Effector memory CD4-positive, alpha-beta T cell (primary cell): ENCODE measurements around the gene GZF1.
"Not testable (repeated sequence)": the region's sequence is repeated elsewhere in the genome, so short reads cannot be mapped to it uniquely, and the experiment has no call there.

Experiments used
- DNase-seq, 3 donors: peaks; one replicate each; pipeline ENCODE4 v3.0.0-alpha.2; 2020
- H3K27ac ChIP-seq: 2 replicates; pipeline ENCODE4 v1.7.0; 2013; ENCODE audit warnings: mild to moderate bottlenecking, low read length, moderate library complexity; ENCODE audit not compliant: insufficient read depth, poor library complexity, severe bottlenecking
- H3K27me3 ChIP-seq: replicated peaks from 2 replicates; pipeline ENCODE4 v1.7.0; 2013; ENCODE audit warnings: mild to moderate bottlenecking, low read length; ENCODE audit not compliant: insufficient read depth, control insufficient read depth, poor library complexity, severe bottlenecking
- H3K36me3 ChIP-seq: 2 replicates; pipeline ENCODE4 v1.7.0; 2013; ENCODE audit warnings: mild to moderate bottlenecking, low read length, moderate library complexity; ENCODE audit not compliant: control insufficient read depth, insufficient read depth
- H3K4me1 ChIP-seq: 2 replicates; pipeline ENCODE4 v1.7.0; 2013; ENCODE audit warnings: low read length, mild to moderate bottlenecking; ENCODE audit not compliant: control insufficient read depth, insufficient read depth, poor library complexity, severe bottlenecking
- H3K4me3 ChIP-seq: 2 replicates; pipeline ENCODE4 v1.7.0; 2013; ENCODE audit warnings: low read length, low read depth, mild to moderate bottlenecking; ENCODE audit not compliant: insufficient read depth, poor library complexity, severe bottlenecking
- H3K9me3 ChIP-seq: 2 replicates; pipeline ENCODE4 v1.7.0; 2013; ENCODE audit warnings: mild to moderate bottlenecking, low read length, moderate library complexity; ENCODE audit not compliant: control insufficient read depth

The GZF1 gene

DNA sequence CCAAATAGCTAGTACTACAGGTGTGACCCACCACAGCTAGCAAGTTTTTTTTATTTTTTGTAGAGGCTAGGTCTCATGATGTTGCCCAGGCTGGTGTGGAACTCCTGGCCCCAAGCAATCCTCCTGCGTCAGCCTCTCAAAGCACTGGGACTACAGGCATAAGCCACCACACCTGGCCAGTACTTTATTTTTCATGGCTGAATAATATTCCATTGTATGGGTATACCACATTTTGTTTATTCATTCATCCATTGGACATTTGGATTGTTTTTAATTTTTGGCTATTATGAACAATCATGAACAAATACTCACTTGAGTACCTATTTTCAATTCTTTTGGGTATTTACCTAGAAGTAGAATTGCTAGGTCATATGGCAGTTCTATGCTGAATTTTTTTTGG lies 18.4 kb upstream of the GZF1 start:
- no peak overlapping the region for H3K4me3 ChIP-seq
- H3K27me3 ChIP-seq, result no peaks in the 10 kb centered on the region

DNA sequence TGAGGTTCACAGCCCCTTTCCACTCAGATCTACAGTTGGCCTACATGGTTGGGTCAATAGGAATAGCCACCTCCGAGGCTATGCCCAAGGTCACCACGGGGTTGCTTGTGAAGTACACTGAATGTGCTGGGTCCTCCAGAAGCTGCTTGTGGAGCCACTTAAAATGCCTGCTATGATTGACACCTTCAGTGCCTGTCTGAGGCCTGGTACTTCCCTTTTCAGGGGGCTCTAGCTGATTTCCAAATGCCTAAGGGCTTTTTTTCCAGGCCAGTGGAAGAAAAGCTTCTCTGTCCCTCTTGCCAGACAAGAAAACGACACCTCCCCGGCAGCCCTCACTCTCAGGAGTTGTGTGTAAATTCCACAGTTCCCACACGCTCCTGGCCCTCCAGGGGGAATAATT lies 17.6 kb upstream of the GZF1 start:
- H3K27ac ChIP-seq, result no peak overlapping the region
- no peaks in the 10 kb centered on the region for H3K27me3 ChIP-seq
- no peak overlapping the region for H3K4me3 ChIP-seq
- H3K36me3 ChIP-seq, result no peaks in the 10 kb centered on the region
- no peaks in the 10 kb centered on the region for H3K9me3 ChIP-seq
- peaks cover 3% of the 10 kb centered on the region for H3K4me1 ChIP-seq
- DNase-seq, result no peak

More for the DNA sequence above, 18.4 kb upstream of the GZF1 start:
- no peak for DNase-seq
- Histone ChIP-seq H3K36me3 (no peaks in the 10 kb centered on the region), H3K27ac (no peak overlapping the region), H3K9me3 (no peaks in the 10 kb centered on the region), H3K4me1 (no peaks in the 10 kb centered on the region)

DNA sequence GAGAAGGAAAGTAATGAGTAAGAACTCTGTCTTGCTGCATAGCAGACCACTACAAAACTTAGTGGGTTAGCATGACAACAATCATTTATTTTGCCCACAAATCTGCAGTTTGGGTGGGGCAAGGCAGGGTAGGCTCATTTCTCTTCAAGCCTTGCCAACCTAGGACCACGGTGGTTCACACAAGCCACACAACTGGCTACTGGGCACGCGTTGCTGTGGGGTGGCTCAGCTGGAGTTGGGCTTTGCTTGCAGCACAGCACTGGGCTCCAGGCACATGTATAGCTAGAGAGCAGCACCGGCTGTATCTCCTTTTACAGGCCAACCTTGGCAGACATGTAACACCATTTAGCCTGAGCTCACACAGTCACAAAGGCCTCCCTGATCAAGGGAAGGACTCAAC lies 16.0 kb upstream of the GZF1 start:
- DNase-seq, result no peak
- H3K9me3 ChIP-seq, result no peaks in the 10 kb centered on the region
- no peaks in the 10 kb centered on the region for H3K27me3 ChIP-seq
- no peak overlapping the region for H3K27ac ChIP-seq
- peaks cover 13% of the 10 kb centered on the region for H3K4me1 ChIP-seq
- H3K36me3 ChIP-seq, result no peaks in the 10 kb centered on the region
- H3K4me3 ChIP-seq, result no peak overlapping the region

DNA sequence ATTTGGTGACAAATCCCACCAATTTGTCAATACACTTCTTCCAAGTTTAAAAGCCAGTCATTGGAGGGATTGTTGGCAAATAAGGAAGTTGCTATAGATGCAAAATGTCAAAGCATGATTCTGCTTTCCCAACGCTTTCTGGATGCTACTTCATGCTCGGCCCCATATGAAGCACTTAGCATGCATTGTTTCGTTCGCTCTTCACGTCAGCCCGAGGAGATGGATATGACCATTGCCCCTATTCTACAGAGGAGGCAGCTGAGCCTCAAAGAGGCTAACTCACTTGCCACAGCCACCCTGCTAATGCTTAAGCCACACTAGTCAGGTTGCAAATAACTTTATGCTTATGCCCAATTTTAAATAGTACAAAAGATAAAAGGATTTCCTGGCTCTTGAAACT lies 14.2 kb upstream of the GZF1 start:
- no peaks in the 10 kb centered on the region for H3K27me3 ChIP-seq
- no peak overlapping the region for H3K4me3 ChIP-seq
- H3K4me1 ChIP-seq, result peaks cover 21% of the 10 kb centered on the region
- no peak for DNase-seq
- H3K9me3 ChIP-seq, result no peaks in the 10 kb centered on the region
- no peaks in the 10 kb centered on the region for H3K36me3 ChIP-seq
- no peak overlapping the region for H3K27ac ChIP-seq

DNA sequence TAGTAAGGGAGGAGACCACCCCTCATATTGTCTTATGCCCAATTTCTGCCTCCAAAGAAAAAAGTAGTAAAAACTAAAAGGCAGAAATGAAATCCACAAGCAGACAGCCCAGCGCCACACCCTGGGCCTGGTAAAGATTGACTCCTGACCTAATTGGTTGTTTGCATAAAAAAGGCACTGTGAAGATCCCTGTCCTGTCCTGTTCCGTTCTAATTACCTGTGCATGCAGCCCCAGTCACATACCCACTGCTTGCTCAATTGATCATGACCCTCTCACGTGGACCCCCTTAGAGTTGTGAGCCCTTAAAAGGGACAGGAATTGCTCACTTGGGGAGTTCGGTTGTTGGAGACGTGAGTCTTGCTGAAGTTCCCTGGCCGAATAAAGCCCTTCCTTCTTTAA lies 13.5 kb upstream of the GZF1 start:
- not testable (repeated sequence) for DNase-seq, H3K27me3 ChIP-seq, H3K4me3 ChIP-seq, H3K27ac ChIP-seq, H3K36me3 ChIP-seq, H3K9me3 ChIP-seq
- H3K4me1 ChIP-seq, result peaks cover 21% of the 10 kb centered on the region

DNA sequence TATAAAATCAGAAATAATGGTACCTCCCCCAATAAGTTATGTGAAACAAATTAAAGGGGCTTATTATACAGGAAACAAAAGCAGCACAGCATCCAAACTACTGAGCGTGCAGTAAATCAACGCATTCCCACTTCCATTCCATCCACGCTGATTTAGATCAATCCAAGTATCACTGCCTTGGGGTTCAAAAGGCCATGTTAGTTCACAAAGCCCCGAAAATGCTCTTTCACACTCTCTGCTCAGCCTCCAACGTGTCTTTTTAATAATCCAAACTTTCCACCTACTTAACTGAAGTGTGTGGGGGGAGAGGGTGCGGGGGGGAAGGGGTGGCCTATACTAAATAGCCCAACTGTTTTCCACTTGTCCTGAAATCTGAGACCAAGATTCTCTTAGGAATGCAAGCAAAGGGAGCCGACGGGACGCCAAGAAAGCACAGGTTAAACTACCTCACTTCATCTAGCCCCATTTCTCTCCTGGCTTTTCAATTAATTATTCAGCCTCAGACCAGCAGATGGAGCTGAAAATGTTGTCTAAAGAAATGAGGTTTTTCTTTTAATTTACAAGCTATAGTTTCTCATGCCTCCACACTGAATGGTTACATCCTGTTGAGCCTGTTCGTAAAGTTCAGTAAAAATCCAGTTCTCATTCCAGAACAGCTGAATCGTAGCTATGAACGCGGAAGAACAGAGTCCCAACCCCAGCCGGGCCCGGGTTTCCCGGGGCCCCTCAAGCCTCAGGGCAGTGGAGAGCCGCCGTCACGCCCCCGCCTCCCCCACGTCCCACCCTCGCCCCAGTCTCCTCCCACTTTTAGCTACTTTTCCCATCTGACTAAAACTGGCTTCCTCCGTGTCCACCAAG lies 12.4 kb upstream of the GZF1 start:
- Histone ChIP-seq H3K36me3 (peaks cover 8% of the 10 kb centered on the region), H3K27ac (peak overlapping the region; percentile 99), H3K9me3 (no peaks in the 10 kb centered on the region), H3K4me1 (peaks cover 21% of the 10 kb centered on the region), H3K27me3 (no peaks in the 10 kb centered on the region), H3K4me3 (peak overlapping the region; percentile 70)
- DNase-seq, result peak; percentile 63 to 73 (median 70)

DNA sequence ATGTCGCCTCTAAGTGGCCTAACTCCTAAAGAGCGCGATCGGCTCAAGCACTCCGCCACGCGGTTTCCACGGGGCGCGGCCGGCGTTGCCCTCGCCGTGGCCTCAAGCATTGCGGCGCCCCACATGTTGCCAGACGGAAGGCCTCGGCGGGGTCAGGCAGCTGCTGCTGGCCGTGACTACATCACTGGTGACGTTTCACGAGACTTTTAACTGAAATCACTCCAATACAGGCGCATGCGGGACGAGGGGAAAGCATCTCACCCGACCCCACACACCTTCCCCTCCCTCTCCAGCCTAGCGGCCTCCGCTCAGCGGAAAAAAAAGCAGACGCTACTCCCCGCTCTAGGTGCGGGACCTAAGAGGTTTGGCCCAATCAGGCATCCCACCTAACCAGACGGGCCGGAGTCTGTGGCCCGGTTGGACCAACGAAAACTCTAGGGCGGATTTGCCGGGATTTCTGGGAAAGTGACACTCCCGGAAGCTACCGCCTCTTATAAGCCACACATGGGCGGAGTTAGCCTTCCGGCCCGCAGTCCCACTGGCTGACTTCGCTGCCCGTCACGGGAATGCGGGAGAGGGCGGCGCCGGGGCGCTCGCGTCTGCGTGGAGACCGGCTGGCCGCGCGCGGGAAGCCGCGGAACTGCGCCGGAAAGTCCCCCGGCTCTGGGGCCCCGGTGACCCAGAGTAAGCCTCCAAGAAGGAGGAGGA lies 11.6 kb upstream of the GZF1 start, which contains the start of gene NXT1:
Gene NXT1, plus strand, starts transcription at position 596 of the 708 bp plus-strand sequence. CDS start 3,251 bp downstream, outside the sequence.
- peaks cover 21% of the 10 kb centered on the region for H3K4me1 ChIP-seq
- no peaks in the 10 kb centered on the region for H3K27me3 ChIP-seq
- peak within 1 kb of the TSS; percentile 99 for H3K27ac ChIP-seq
- DNase-seq, result peak; percentile 92 to 94 (median 93)
- H3K36me3 ChIP-seq, result peaks cover 16% of the 10 kb centered on the region
- H3K9me3 ChIP-seq, result no peaks in the 10 kb centered on the region
- peak within 1 kb of the TSS; percentile 70 for H3K4me3 ChIP-seq

DNA sequence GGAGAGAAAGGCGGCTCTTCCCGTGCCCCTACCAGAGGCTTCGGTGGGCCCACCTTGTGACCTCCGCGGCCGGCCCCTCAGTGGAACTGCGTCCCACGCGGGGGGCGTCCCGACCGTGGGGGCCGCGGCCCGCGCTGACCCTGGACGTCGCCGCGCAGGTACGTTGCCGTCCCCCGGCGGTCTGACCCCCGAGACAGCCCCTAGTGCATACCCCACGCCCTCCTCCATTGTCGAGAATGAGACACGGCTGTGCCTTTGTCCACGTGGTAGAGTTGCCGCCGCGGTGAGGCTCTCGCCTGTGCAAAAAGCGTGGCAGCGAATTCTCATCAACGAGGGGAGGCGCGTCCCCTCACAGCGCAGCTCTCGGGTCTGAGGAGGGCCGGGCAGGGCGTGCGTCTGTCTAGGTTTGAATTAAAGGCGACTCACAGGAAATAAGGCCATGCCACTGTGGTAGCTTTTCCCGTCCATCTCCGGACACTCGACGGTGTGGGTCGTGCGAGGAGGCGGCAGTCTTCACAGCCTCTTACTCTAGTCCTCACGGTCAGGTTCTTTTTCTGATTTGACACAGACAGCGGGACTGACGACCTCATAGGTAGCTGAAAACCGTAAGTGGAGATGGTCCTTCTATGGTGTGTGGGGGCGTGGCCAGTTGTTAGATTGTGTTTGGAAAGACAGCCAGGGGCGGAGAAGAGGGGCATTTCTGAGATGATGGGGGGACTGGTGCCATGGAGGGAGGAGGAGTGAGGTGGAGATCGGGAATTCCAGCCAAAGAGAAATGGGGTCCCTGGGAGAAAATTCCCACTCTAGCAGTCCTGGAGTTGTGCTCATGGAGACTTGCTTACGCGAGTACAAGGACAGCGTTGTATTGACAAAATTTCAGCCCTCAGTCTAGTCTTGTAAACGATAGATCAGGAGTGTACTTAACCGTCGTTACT lies 10.8 kb upstream of the GZF1 start:
- H3K4me3 ChIP-seq, result peak overlapping the region; percentile 70
- peak; percentile 40 to 49 (median 45) for DNase-seq
- H3K36me3 ChIP-seq, result peaks cover 17% of the 10 kb centered on the region
- no peaks in the 10 kb centered on the region for H3K9me3 ChIP-seq
- H3K27me3 ChIP-seq, result no peaks in the 10 kb centered on the region
- H3K4me1 ChIP-seq, result peaks cover 21% of the 10 kb centered on the region
- H3K27ac ChIP-seq, result peak overlapping the region; percentile 99

DNA sequence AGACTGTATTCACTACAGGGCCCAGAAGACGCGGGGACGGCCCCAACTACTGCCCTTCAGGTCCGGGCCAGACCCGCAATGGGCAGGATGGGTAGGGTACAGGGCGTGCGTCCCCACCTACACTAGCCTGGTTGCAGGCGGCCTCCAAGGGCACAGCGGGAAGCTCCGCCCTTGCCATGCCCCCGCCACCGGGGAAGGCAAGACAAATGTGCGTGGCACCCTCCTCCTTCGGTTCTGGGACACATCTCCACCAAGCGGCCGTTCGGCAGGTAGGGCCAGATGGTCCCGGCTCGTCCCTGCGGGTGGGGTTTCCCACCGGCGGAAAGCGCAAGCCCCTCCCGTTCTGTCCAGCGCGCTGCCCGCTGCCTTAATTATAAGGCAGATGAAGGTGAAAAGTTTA lies 5.8 kb upstream of the GZF1 start:
- H3K4me3 ChIP-seq, result no peak overlapping the region
- H3K36me3 ChIP-seq, result peaks cover 17% of the 10 kb centered on the region
- H3K4me1 ChIP-seq, result peaks cover 12% of the 10 kb centered on the region
- no peak for DNase-seq
- H3K9me3 ChIP-seq, result no peaks in the 10 kb centered on the region
- no peaks in the 10 kb centered on the region for H3K27me3 ChIP-seq
- H3K27ac ChIP-seq, result no peak overlapping the region
